Measurements from ENCODE around the gene ZNF470.

The ZNF470 gene

GRCh38 chr19:56567274-56568120 lies at the start of gene ZNF470:
TSS of gene ZNF470 (plus strand) at chr19:56567468. CDS start at chr19:56570312, 2,844 bp downstream.
- peak; percentile 82 for DNase-seq (ENCODE audit: low read depth)

GRCh38 chr19:56525214-56525860 lies 41.9 kb upstream of the ZNF470 start:
- DNase-seq (ENCODE audit: low read depth): no peak

DNA sequence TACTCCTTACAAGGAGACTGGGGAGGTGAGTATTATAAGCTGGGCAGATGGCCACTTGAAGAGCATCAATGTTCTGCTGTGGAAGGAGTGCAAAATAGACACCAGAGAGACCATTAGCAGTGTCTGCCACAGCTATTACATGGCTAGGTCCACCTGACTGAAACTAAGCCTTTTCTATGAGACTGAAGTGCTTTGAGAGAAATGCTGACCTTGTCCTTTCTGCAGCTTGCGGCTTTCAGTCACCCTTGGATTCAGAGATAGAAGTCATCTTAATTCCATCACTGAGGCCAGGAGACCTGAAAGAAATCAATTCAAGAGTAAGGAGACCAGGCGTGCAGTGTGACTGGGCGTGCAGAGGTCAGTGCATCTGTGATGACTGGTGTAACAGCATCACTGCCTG lies 29.8 kb upstream of the ZNF470 start:
- no peak for DNase-seq (ENCODE audit: low read depth)

DNA sequence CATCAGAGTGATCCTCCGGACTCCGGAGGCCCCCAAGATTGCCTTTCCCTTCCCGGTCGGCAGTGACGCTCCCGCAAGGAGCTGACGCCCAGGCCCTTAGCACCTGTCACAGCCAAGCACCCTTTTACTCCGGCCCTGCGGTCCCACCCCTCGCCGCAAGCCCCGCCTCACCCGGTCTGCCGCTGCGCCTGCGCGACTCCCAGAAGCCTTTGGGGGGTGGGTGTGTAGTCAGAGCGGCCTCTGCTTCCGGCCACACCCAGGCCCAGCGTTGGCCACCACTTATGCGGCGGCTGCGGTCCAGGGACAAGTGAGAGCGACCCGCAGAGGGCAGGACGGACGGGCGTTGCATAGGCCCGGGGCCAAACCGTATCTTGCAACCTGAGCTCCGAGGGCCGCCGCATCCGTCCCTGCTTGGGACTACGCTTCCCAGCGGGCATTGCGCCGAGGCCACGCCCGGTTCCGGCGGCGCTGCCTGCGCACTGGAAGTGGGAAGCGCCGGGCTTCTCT lies 29.0 kb upstream of the ZNF470 start:
- peak; percentile 87 for DNase-seq (ENCODE audit: low read depth)

- no peak for DNase-seq (ENCODE audit: low read depth)
These were observed 28.5 kb upstream of the ZNF470 start, which contains the start of gene ZFP28 for GRCh38 chr19:56538761-56539263. TSS of gene ZFP28 (plus strand) at chr19:56538948. CDS start at chr19:56539019, 71 bp downstream.

GRCh38 chr19:56543776-56544175 lies 23.5 kb upstream of the ZNF470 start:
- no peak for DNase-seq (ENCODE audit: low read depth)

DNA sequence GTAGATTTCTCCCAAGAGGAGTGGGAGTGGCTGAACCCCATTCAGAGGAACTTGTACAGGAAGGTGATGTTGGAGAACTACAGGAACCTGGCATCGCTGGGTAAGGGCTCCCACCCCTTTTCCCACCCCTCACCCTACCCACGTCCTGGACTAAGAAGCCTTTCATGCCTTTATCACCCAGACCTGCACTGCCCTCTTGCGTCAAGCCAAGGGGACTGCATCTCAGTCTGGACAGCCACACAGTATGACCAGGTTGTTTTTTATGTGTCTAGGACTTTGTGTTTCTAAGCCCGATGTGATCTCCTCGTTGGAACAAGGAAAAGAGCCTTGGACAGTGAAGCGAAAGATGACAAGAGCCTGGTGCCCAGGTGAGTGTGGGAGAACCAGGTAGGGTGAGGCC lies 19.7 kb upstream of the ZNF470 start:
- no peak for DNase-seq (ENCODE audit: low read depth)

DNA sequence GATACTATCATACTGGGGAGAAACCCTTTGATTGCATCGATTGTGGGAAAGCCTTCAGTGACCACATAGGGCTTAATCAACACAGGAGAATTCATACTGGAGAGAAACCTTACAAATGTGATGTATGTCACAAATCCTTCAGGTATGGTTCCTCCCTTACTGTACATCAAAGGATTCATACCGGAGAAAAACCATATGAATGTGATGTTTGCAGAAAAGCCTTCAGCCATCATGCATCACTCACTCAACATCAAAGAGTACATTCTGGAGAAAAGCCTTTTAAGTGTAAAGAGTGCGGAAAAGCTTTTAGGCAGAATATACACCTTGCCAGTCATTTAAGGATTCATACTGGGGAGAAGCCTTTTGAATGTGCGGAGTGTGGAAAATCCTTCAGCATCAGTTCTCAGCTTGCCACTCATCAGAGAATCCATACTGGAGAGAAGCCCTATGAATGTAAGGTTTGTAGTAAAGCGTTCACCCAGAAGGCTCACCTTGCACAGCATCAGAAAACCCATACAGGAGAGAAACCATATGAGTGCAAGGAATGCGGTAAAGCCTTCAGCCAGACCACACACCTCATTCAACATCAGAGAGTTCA lies 12.9 kb upstream of the ZNF470 start:
- DNase-seq (ENCODE audit: low read depth): no peak

- DNase-seq (ENCODE audit: low read depth): no peak
These were observed 4.5 kb upstream of the ZNF470 start for GRCh38 chr19:56562766-56563165.

GRCh38 chr19:56566904-56567273 lies 379 bp upstream of the ZNF470 start:
- peak; percentile 6 for DNase-seq (ENCODE audit: low read depth)

- DNase-seq (ENCODE audit: low read depth): no peak
These were observed 5.3 kb downstream of the ZNF470 start for GRCh38 chr19:56572589-56572988.

GRCh38 chr19:56573914-56574313 lies 6.6 kb downstream of the ZNF470 start:
- no peak for DNase-seq (ENCODE audit: low read depth)

DNA sequence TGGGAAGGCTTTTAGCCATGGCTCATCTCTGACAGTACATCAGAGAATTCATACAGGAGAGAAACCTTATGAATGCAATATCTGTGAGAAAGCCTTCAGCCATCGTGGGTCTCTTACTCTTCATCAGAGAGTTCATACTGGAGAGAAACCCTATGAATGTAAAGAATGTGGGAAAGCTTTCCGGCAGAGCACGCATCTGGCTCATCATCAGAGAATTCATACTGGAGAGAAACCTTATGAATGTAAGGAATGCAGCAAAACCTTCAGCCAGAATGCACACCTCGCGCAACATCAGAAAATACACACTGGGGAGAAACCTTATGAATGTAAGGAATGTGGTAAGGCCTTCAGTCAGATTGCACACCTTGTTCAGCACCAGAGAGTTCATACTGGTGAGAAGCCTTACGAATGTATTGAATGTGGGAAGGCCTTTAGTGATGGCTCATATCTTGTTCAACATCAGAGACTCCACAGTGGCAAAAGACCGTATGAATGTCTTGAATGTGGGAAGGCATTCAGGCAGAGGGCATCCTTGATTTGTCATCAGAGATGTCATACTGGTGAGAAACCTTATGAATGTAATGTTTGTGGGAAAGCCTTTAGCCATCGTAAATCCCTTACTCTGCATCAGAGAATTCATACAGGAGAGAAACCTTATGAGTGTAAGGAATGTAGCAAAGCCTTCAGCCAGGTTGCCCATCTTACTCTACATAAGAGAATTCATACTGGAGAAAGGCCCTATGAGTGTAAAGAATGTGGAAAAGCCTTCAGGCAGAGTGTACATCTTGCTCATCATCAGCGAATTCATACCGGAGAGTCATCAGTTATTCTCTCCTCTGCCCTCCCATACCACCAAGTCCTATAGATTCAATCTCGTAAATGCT lies 10.7 kb downstream of the ZNF470 start:
- DNase-seq (ENCODE audit: low read depth): no peak

DNA sequence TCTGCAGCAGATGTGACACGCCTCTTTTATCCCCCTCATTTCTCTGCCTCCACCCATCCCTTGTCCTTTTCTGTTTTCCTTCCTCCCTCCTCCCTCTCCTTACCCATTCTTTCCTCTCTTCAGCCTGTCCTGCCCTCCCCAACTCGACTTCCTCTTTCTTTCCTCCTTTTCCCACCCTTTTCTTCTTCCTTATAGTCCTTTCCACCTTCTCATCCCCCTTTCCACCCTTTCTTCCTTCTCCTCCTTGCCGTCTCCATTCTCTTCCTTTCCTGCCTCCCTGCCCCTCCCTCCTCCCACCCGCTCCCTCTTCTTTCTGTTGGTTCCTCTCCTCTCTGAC lies 27.1 kb downstream of the ZNF470 start:
- DNase-seq (ENCODE audit: low read depth): no peak

DNA sequence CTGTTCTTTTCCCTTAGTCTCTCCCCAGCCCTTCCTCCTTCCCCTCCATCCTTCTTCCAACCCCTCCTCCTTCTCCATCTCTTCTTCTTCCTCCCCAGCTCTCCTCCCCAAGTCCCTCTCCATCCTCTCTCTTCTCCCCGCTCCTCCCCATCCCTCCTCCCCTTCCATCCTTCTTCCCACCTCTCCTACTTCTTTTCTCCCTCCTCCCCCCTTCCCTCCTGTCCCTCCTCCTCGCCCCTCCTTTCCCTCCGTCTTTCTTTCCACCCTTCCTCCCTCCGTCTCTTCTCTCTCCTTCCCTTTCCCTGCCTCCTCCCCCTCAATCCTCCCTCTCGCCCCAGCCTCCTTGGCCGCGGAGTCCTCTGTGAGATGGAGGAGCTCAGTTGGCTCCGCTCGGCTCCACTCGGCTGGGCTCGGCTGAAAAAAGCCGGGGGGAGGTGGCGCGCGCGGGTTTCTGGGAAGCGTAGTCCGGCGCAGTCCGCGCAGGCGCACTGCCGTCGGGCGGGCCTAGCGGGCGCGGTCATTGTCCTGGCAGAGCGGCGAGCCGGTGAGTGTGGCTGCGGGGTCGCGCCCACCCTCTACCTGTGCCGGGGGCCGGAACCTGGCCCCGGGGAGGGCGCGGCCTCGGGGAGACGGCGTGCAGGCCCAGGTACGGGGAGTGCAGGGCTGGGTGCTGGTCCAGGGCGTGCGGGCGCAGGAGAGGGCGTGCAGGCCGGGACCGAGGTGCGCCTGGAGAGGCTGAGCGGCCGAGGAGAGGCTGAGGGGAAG lies 27.7 kb downstream of the ZNF470 start, which contains the start of gene ZNF71:
TSS of gene ZNF71 (plus strand) at position 520 of the 765 bp plus-strand sequence. CDS start 6,257 bp downstream, outside the sequence.
- DNase-seq (ENCODE audit: low read depth): peak; percentile 82

- DNase-seq (ENCODE audit: low read depth): no peak
These were observed 28.3 kb downstream of the ZNF470 start for GRCh38 chr19:56595548-56595899.

- DNase-seq (ENCODE audit: low read depth): no peak
These were observed 29.4 kb downstream of the ZNF470 start for GRCh38 chr19:56596676-56597075.

GRCh38 chr19:56597696-56598095 lies 30.4 kb downstream of the ZNF470 start:
- no peak for DNase-seq (ENCODE audit: low read depth)

GRCh38 chr19:56601375-56601774 lies 34.1 kb downstream of the ZNF470 start:
- DNase-seq (ENCODE audit: low read depth): no peak

DNA sequence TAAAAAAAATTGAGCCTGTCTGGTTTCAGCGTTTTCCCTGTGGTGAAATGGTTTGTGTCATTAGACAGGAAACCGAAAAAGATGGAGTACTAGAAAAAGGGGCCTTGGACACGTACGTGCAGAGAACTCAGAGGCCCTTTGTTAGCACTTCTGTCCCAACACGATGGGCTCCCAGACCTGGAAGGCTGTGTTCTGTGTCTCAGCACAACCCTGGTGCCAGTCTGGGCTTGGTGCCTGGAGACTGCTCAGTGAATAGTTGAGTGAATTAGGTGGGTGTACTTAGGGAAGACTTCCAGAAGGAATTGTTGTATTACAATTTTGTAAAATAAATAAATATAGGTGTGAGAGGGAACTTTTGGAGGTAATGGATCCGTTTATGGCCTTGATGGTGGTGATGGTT lies 36.6 kb downstream of the ZNF470 start:
- DNase-seq (ENCODE audit: low read depth): no peak

All from stimulated activated CD4-positive, alpha-beta T cell treated with anti-CD3 and anti-CD28 coated beads, Interleukin-2, amount 100 ng/mL, for 4 hours (primary cell).